ENCODE measurements around the gene MFSD6.

GRCh38 chr2:190413421-190413820 is 5.3 kb downstream of the MFSD6 start:
- TF ChIP-seq GATA2 (IDR thresholded peaks at IDR 0.05; ENCODE audit: low read depth, low read length) (no peak), GATA3 (IDR thresholded peaks at IDR 0.05; ENCODE audit: low read depth, low read length) (no peak)
